Neural progenitor cell (in vitro differentiated cells): ENCODE results near the gene ULK4. TPM values are rescaled to one million over a fixed set of nuclear protein-coding genes. Genes with fewer than 3 reads are reported as not detected.

Experiments used
- DNase-seq: peaks from one replicate; pipeline ENCODE4 v3.0.0-alpha.2; 2016; ENCODE audit warnings: low spot score
- H2AFZ ChIP-seq: fragments of 200-600 bp; sonication (generic); replicated peaks from 2 replicates; pipeline ENCODE4 v1.6.1; 2016; ENCODE audit warnings: antibody characterized with exemption
- H3F3A ChIP-seq: fragments of 200-600 bp; sonication (generic); 2 replicates; pipeline ENCODE4 v1.6.1; 2016; ENCODE audit warnings: antibody characterized with exemption, low read depth
- H3K27ac ChIP-seq: fragments of 200-600 bp; sonication (generic); 2 replicates; pipeline ENCODE4 v1.5.1; 2016; ENCODE audit warnings: mild to moderate bottlenecking
- H3K27me3 ChIP-seq: fragments of 200-600 bp; sonication (generic); 2 replicates; pipeline ENCODE4 v1.6.1; 2016; ENCODE audit warnings: mild to moderate bottlenecking, moderate library complexity
- H3K36me3 ChIP-seq: fragments of 200-600 bp; sonication (generic); 2 replicates; pipeline ENCODE4 v1.5.1; 2016
- H3K4me1 ChIP-seq: fragments of 200-600 bp; sonication (generic); 2 replicates; pipeline ENCODE4 v1.6.1; 2016; ENCODE audit warnings: mixed run types
- H3K4me2 ChIP-seq: fragments of 200-600 bp; sonication (generic); 2 replicates; pipeline ENCODE4 v1.6.1; 2016
- H3K4me3 ChIP-seq: fragments of 200-600 bp; sonication (generic); 2 replicates; pipeline ENCODE4 v1.5.1; 2016
- H3K79me2 ChIP-seq: fragments of 200-600 bp; sonication (generic); 2 replicates; pipeline ENCODE4 v1.6.1; 2016; ENCODE audit warnings: low read depth
- H3K9ac ChIP-seq: fragments of 200-600 bp; sonication (generic); 2 replicates; pipeline ENCODE4 v1.6.1; 2016
- H3K9me3 ChIP-seq: fragments of 200-600 bp; sonication (generic); 2 replicates; pipeline ENCODE4 v1.5.1; 2016; ENCODE audit warnings: low read depth
- H4K20me1 ChIP-seq: fragments of 200-600 bp; sonication (generic); 2 replicates; pipeline ENCODE4 v1.6.1; 2016; ENCODE audit warnings: low read depth
- H3K27ac Mint-ChIP-seq: 3 replicates; pipeline ENCODE4 v1.8.0; 2021; ENCODE audit warnings: mixed read lengths
- H3K27me3 Mint-ChIP-seq: 2 replicates; pipeline ENCODE4 v1.8.0; 2022; ENCODE audit warnings: low read depth, mild to moderate bottlenecking, inconsistent platforms, moderate library complexity, mixed read lengths; ENCODE audit not compliant: insufficient read depth
- H3K36me3 Mint-ChIP-seq: 3 replicates; pipeline ENCODE4 v1.8.0; 2021; ENCODE audit warnings: mixed read lengths
- H3K4me1 Mint-ChIP-seq: 3 replicates; pipeline ENCODE4 v1.8.0; 2021; ENCODE audit warnings: mixed read lengths
- H3K4me3 Mint-ChIP-seq: 3 replicates; pipeline ENCODE4 v1.8.0; 2021; ENCODE audit warnings: mild to moderate bottlenecking, moderate library complexity, mixed read lengths
- H3K9me3 Mint-ChIP-seq: 3 replicates; pipeline ENCODE4 v1.8.0; 2020; ENCODE audit warnings: mixed read lengths
- EZH2 ChIP-seq: fragments of 200-600 bp; sonication (generic); IDR thresholded peaks from 2 replicates; pipeline ENCODE4 v1.6.1; 2017; ENCODE audit warnings: antibody characterized with exemption, mild to moderate bottlenecking, moderate library complexity
- EZH2phosphoT487 ChIP-seq: fragments of 200-600 bp; sonication (generic); IDR thresholded peaks from 2 replicates; pipeline ENCODE4 v1.6.1; 2017; ENCODE audit warnings: antibody characterized with exemption
- total RNA-seq: library from RNA; depleted of rRNA; stranded (reverse); fragments of >200 nt; gene quantifications from 2 replicates; pipeline ENCODE4 v1.2.3, GENCODE V29; 2015; ENCODE audit warnings: low replicate concordance
- TF ChIP-seq, protein P1 (sequence below): fragments of 200-600 bp; sonication (generic); IDR thresholded peaks from 2 replicates; pipeline ENCODE4 v1.5.1; 2017; ENCODE audit warnings: antibody characterized with exemption, mild to moderate bottlenecking

ULK4 gene
- total RNA-seq, 1 donor from 2014 or later, result 33.0 TPM

DNA sequence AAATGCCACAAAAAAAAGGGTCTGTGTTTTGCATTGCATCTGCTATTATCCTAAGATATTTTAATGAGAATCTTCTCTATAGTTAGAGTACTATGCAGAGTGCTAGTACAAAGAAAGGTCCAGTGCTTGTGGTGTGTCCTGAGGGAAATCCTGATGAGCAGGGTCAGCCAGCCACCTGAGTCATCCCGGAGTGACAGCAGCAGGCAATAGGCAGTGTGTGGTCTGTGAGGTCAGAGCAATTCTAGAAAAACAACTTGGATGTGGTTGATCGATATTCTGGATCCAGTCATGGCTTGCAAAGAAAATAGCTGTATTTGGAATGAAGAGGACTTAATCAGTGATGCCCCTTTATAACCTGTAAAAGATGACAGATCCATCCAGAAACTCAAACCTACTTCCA lies 643.4 kb downstream of the ULK4 start:
- H3K27ac ChIP-seq, result no peak overlapping the region
- H2AFZ ChIP-seq, result no peak overlapping the region
- Mint-ChIP-seq H3K27ac (no peak overlapping the region), H3K4me3 (no peak overlapping the region), H3K27me3 (peaks cover 2% of the 10 kb centered on the region), H3K9me3 (no peaks in the 10 kb centered on the region), H3K4me1 (peaks cover 25% of the 10 kb centered on the region), H3K36me3 (no peaks in the 10 kb centered on the region)
- no peak overlapping the region for H3K4me2 ChIP-seq
- no peaks in the 10 kb centered on the region for H3K79me2 ChIP-seq
- H3K9me3 ChIP-seq, result no peaks in the 10 kb centered on the region
- no peak overlapping the region for H3K4me3 ChIP-seq
- TF ChIP-seq EZH2phosphoT487 (no peak), EZH2 (no peak)
- TF ChIP-seq, protein P1, sequence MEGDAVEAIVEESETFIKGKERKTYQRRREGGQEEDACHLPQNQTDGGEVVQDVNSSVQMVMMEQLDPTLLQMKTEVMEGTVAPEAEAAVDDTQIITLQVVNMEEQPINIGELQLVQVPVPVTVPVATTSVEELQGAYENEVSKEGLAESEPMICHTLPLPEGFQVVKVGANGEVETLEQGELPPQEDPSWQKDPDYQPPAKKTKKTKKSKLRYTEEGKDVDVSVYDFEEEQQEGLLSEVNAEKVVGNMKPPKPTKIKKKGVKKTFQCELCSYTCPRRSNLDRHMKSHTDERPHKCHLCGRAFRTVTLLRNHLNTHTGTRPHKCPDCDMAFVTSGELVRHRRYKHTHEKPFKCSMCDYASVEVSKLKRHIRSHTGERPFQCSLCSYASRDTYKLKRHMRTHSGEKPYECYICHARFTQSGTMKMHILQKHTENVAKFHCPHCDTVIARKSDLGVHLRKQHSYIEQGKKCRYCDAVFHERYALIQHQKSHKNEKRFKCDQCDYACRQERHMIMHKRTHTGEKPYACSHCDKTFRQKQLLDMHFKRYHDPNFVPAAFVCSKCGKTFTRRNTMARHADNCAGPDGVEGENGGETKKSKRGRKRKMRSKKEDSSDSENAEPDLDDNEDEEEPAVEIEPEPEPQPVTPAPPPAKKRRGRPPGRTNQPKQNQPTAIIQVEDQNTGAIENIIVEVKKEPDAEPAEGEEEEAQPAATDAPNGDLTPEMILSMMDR, result no peak
- no peaks in the 10 kb centered on the region for H4K20me1 ChIP-seq
- no peak overlapping the region for H3K9ac ChIP-seq
- no peaks in the 10 kb centered on the region for H3K27me3 ChIP-seq
- H3K36me3 ChIP-seq, result no peaks in the 10 kb centered on the region
- H3K4me1 ChIP-seq, result peaks cover 22% of the 10 kb centered on the region
- peak; percentile 29 for DNase-seq
- H3F3A ChIP-seq, result peaks cover 6% of the 10 kb centered on the region

DNA sequence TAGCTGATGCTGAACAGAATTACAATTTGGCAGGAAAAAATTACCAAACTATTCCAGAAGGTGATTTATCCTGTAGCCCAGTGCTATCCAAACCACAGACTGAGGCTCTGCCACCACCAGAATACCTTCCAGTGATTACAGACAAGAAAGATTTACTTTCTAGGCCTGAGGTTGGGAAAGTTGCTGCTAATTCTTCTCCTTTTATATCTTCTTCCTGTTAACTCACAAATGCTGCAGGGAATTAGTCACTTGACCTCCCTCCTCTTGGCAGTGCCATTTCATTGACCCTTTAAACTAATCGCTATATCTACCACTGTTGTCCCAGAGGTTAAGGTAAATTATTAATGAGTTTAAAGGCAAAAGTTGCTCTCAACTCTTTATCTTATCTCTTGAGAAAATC lies 644.2 kb downstream of the ULK4 start:
- H3K4me3 Mint-ChIP-seq, result no peak overlapping the region
- peaks cover 22% of the 10 kb centered on the region for H3K4me1 ChIP-seq
- no peak overlapping the region for H3K4me2 ChIP-seq

DNA sequence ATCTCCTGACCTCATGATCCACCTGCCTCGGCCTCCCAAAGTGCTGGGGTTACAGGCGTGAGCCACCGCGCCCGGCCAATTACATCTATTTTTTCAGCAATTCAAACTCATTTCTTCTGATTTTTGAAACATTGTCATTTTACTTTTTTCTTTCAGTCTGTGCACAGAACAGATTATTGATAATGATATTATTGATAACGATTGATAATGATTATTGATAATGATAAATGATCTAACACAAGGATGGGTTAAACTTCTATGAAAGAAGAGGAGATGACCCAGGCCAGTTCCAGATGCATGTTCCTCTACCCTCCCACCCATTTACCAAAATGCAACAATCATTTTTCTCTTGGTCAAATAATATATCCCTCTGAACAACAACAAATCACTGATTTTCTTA lies 644.6 kb downstream of the ULK4 start:
- no peak overlapping the region for H3K9ac ChIP-seq
- Mint-ChIP-seq H3K27ac (no peak overlapping the region), H3K36me3 (no peaks in the 10 kb centered on the region), H3K4me1 (peaks cover 17% of the 10 kb centered on the region), H3K4me3 (no peak overlapping the region), H3K27me3 (peaks cover 2% of the 10 kb centered on the region), H3K9me3 (no peaks in the 10 kb centered on the region)
- no peaks in the 10 kb centered on the region for H3K36me3 ChIP-seq
- DNase-seq, result no peak
- H3K4me2 ChIP-seq, result no peak overlapping the region
- no peaks in the 10 kb centered on the region for H3K79me2 ChIP-seq
- no peak overlapping the region for H3K4me3 ChIP-seq
- H3K27me3 ChIP-seq, result no peaks in the 10 kb centered on the region
- peaks cover 22% of the 10 kb centered on the region for H3K4me1 ChIP-seq
- H3K9me3 ChIP-seq, result no peaks in the 10 kb centered on the region
- no peak overlapping the region for H3K27ac ChIP-seq
- no peaks in the 10 kb centered on the region for H4K20me1 ChIP-seq
- no peak overlapping the region for H2AFZ ChIP-seq
- TF ChIP-seq, protein P1, result no peak
- TF ChIP-seq EZH2phosphoT487 (no peak), EZH2 (no peak)
- H3F3A ChIP-seq, result peaks cover 6% of the 10 kb centered on the region

More for the DNA sequence above, 644.2 kb downstream of the ULK4 start:
- H3K9ac ChIP-seq, result no peak overlapping the region
- no peaks in the 10 kb centered on the region for H3K79me2 ChIP-seq
- no peaks in the 10 kb centered on the region for H3K27me3 ChIP-seq
- H4K20me1 ChIP-seq, result no peaks in the 10 kb centered on the region
- Mint-ChIP-seq H3K27ac (no peak overlapping the region), H3K27me3 (peaks cover 2% of the 10 kb centered on the region), H3K9me3 (no peaks in the 10 kb centered on the region), H3K36me3 (no peaks in the 10 kb centered on the region), H3K4me1 (peaks cover 22% of the 10 kb centered on the region)
- H3F3A ChIP-seq, result peaks cover 6% of the 10 kb centered on the region
- DNase-seq, result no peak
- no peak overlapping the region for H3K4me3 ChIP-seq
- H3K36me3 ChIP-seq, result no peaks in the 10 kb centered on the region
- no peak for TF ChIP-seq EZH2
- no peak for TF ChIP-seq EZH2phosphoT487
- TF ChIP-seq, protein P1, result no peak
- no peak overlapping the region for H2AFZ ChIP-seq
- H3K27ac ChIP-seq, result no peak overlapping the region
- H3K9me3 ChIP-seq, result no peaks in the 10 kb centered on the region
